ENCODE data around the gene GOSR2. TPM values are rescaled to one million over a fixed set of nuclear protein-coding genes. Genes with fewer than 3 reads are reported as not detected.

The GOSR2 gene
- total and polyA plus RNA-seq, 2 of the 13 experiments (the other 11 are each of a cell fraction or from before 2014, with no cell fraction given): 61.5 to 63.9 TPM

DNA sequence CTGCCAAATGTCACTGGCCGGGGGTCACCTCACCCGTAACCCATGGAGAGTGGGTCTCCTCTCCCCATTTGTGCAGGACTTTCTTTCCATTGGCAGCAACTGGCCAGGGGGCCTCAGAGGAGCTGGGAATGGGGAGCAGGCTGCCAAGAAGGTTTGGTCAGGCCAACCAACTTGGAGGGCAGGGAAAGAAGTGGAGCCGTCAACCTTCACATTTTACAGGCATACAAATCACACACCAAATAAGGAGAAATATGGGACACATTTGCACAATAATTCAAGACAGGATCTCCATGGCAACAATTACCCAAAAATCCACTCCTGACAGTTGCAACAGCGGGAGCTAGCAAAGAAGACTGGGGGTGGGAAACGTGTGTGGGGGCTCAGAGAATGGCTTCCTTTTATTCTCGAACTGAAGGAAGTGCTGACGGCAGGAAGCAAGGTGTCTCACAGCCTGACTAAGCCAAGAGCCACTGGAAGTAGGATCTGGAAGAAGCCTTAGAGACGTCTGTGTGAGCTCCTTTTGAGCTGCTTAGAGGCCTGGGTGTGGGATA lies 35.2 kb downstream of the GOSR2 start:
- ChIA-PET POLR2A (no interaction called here), CTCF (ENCODE audit: low intra/inter-chr PET ratio, low total read pairs) (no interaction called here)
- WGBS (ENCODE audit: low lambda C conversion rate): 92% methylated on average over 8 of the region's 8 CpGs
- no peak for TF ChIP-seq ZNF44 (CRISPR knock-in tag; IDR thresholded peaks at IDR 0.05)
- no peak for TF ChIP-seq ZBTB1 (CRISPR knock-in tag; IDR thresholded peaks at IDR 0.05; ENCODE audit: borderline replicate concordance)
- TF ChIP-seq ZNF205 (CRISPR knock-in tag; IDR thresholded peaks at IDR 0.05): no peak
- TF ChIP-seq ZFP36L1 (CRISPR knock-in tag; IDR thresholded peaks at IDR 0.05): no peak
- TF ChIP-seq NR2F2 (IDR thresholded peaks at IDR 0.05; ENCODE audit: borderline replicate concordance, low read depth): no peak
- TF ChIP-seq, protein P1, sequence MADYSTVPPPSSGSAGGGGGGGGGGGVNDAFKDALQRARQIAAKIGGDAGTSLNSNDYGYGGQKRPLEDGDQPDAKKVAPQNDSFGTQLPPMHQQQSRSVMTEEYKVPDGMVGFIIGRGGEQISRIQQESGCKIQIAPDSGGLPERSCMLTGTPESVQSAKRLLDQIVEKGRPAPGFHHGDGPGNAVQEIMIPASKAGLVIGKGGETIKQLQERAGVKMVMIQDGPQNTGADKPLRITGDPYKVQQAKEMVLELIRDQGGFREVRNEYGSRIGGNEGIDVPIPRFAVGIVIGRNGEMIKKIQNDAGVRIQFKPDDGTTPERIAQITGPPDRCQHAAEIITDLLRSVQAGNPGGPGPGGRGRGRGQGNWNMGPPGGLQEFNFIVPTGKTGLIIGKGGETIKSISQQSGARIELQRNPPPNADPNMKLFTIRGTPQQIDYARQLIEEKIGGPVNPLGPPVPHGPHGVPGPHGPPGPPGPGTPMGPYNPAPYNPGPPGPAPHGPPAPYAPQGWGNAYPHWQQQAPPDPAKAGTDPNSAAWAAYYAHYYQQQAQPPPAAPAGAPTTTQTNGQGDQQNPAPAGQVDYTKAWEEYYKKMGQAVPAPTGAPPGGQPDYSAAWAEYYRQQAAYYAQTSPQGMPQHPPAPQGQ (CRISPR knock-in tag; IDR thresholded peaks at IDR 0.05; ENCODE audit: borderline replicate concordance): no peak
- no peak for TF ChIP-seq ZFP36L2 (CRISPR knock-in tag; IDR thresholded peaks at IDR 0.05)
- TF ChIP-seq ZFYVE20 (CRISPR knock-in tag; IDR thresholded peaks at IDR 0.05; ENCODE audit: borderline replicate concordance, low read depth): no peak
- TF ChIP-seq LCORL (IDR thresholded peaks at IDR 0.05): no peak
- TF ChIP-seq LCORL (CRISPR knock-in tag; IDR thresholded peaks at IDR 0.05): no peak
- TF ChIP-seq ZNF143 (CRISPR knock-in tag; IDR thresholded peaks at IDR 0.05): no peak
- TF ChIP-seq ZNF616 (CRISPR knock-in tag; IDR thresholded peaks at IDR 0.05; ENCODE audit: low read depth): no peak
- TF ChIP-seq KLF6 (CRISPR knock-in tag; IDR thresholded peaks at IDR 0.05): no peak
- TF ChIP-seq, protein P2, sequence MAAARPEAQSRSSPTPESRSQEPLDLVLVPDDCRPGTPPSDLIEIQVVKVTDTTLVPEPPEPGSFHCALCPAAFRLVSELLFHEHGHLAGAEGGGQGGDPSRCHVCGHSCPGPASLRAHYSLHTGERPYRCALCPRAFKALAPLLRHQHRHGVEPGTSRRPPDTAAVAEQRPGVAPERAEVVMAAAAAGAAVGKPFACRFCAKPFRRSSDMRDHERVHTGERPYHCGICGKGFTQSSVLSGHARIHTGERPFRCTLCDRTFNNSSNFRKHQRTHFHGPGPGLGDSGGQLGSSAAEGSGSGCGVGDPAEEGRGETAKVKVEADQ (CRISPR knock-in tag; IDR thresholded peaks at IDR 0.05; ENCODE audit: borderline replicate concordance): no peak
- no peak for TF ChIP-seq SIN3A (IDR thresholded peaks at IDR 0.05; ENCODE audit: borderline replicate concordance, low read depth, low read length)
- no peak for TF ChIP-seq ZNF335 (CRISPR knock-in tag; IDR thresholded peaks at IDR 0.05)
- TF ChIP-seq, protein P3, sequence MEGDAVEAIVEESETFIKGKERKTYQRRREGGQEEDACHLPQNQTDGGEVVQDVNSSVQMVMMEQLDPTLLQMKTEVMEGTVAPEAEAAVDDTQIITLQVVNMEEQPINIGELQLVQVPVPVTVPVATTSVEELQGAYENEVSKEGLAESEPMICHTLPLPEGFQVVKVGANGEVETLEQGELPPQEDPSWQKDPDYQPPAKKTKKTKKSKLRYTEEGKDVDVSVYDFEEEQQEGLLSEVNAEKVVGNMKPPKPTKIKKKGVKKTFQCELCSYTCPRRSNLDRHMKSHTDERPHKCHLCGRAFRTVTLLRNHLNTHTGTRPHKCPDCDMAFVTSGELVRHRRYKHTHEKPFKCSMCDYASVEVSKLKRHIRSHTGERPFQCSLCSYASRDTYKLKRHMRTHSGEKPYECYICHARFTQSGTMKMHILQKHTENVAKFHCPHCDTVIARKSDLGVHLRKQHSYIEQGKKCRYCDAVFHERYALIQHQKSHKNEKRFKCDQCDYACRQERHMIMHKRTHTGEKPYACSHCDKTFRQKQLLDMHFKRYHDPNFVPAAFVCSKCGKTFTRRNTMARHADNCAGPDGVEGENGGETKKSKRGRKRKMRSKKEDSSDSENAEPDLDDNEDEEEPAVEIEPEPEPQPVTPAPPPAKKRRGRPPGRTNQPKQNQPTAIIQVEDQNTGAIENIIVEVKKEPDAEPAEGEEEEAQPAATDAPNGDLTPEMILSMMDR (CRISPR knock-in tag; IDR thresholded peaks at IDR 0.05): no peak
- DNase-seq (ENCODE audit: low spot score): no peak
- H3K9ac ChIP-seq (ENCODE audit: insufficient read depth, low read depth, low read length): no peak overlapping the region
- no peaks in the 10 kb centered on the region for H3K27me3 ChIP-seq (ENCODE audit: control insufficient read depth in 1 of 2, insufficient read depth in 2 of 2, low read length in 2 of 2)
- in situ Hi-C loops (cut with HindIII; ENCODE audit: extremely low pct_ligation_motif_present, low pct_unique_long_range_greater_than_20kb) (no loop called here), intact Hi-C loops (cut with micrococcal nuclease; ENCODE audit: unreplicated experiment) (no loop called here)
- H3K4me3 ChIP-seq (replicated peaks in 1 of 3; ENCODE audit: insufficient read depth in 1 of 3, low read depth in 2 of 3, low read length in 3 of 3): no peak overlapping the region
- H3K27ac ChIP-seq (ENCODE audit: extremely low read length, insufficient read depth, low read length): no peak overlapping the region
- H3K36me3 ChIP-seq (replicated peaks in 1 of 2; ENCODE audit: control insufficient read depth in 1 of 2, insufficient read depth in 2 of 2, low read length in 2 of 2): peaks cover 5 to 7% of the 10 kb centered on the region in 2 experiments; a peak in 4 of 5 replicates
- H3K9me3 ChIP-seq (ENCODE audit: low read length): no peaks in the 10 kb centered on the region
- no peaks in the 10 kb centered on the region for H4K20me1 ChIP-seq (ENCODE audit: insufficient read depth, low read length)
- no peak for FAIRE-seq
- no peaks in the 10 kb centered on the region for H3K4me1 ChIP-seq (ENCODE audit: insufficient read depth, low read length)
- no TSS peak for BruUV-seq (replicated peaks)
- no peak overlapping the region for H3K4me2 ChIP-seq (ENCODE audit: low read depth, low read length)
- H3K79me2 ChIP-seq (ENCODE audit: insufficient read depth, low read length): no peaks in the 10 kb centered on the region
- H2AFZ ChIP-seq (ENCODE audit: low read length): no peak overlapping the region
- ATAC-seq: no peak

Measured in HepG2 (cell line).